Endothelial cell of umbilical vein (primary cell): Measurements from ENCODE around the gene KIF22.

Experiments
- EZH2 ChIP-seq: IDR thresholded peaks from 2 replicates; pipeline ENCODE4 v1.6.1; 2012; ENCODE audit warnings: borderline replicate concordance, low read depth, mild to moderate bottlenecking, moderate library complexity, low read length, inconsistent platforms; ENCODE audit not compliant: severe bottlenecking
- MYC ChIP-seq: IDR thresholded peaks from one replicate; pipeline ENCODE4 v1.6.1; 2011; ENCODE audit warnings: mild to moderate bottlenecking, low read depth, low read length
- TF ChIP-seq, protein P1 (sequence below), 2 donors: IDR thresholded peaks; 1 replicate in 1 of 2; 2 replicates in 1 of 2; pipeline ENCODE4 v1.5.1; 2011; ENCODE audit warnings: low read length in 2 of 2, mild to moderate bottlenecking in 2 of 2, moderate library complexity in 2 of 2, control low read depth in 1 of 2, inconsistent platforms in 1 of 2, low read depth in 1 of 2; ENCODE audit not compliant: insufficient read depth in 1 of 2; ENCODE audit errors: extremely low read depth in 1 of 2
- TF ChIP-seq, protein P2 (sequence below): IDR thresholded peaks from 2 replicates; pipeline ENCODE4 v1.6.1; 2011; ENCODE audit not compliant: insufficient read depth, insufficient read length

DNA sequence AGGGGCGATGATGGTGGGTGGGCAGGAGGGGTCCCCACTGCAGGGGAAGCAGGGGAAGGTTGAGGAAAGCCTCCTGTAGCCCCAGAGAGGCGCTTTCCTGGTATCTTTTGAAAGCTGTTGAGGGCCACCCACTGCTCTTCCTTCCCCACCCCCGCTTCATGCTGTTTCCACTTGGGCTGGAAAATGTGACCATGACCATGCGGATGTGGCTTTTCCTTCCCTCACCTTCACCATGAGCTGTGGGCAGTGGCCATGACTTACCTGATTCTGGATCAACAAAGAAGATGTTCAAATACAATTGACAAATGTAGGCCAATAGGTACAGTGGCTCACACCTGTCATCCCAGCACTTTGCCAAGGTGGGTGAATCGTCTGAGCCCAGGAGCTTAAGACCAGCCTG, 43.5 kb downstream of the KIF22 start:
- TF ChIP-seq, protein P1, sequence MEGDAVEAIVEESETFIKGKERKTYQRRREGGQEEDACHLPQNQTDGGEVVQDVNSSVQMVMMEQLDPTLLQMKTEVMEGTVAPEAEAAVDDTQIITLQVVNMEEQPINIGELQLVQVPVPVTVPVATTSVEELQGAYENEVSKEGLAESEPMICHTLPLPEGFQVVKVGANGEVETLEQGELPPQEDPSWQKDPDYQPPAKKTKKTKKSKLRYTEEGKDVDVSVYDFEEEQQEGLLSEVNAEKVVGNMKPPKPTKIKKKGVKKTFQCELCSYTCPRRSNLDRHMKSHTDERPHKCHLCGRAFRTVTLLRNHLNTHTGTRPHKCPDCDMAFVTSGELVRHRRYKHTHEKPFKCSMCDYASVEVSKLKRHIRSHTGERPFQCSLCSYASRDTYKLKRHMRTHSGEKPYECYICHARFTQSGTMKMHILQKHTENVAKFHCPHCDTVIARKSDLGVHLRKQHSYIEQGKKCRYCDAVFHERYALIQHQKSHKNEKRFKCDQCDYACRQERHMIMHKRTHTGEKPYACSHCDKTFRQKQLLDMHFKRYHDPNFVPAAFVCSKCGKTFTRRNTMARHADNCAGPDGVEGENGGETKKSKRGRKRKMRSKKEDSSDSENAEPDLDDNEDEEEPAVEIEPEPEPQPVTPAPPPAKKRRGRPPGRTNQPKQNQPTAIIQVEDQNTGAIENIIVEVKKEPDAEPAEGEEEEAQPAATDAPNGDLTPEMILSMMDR (IDR thresholded peaks at IDR 0.05; ENCODE audit: extremely low read depth in 1 of 2, insufficient read depth in 1 of 2, low read depth in 1 of 2, low read length in 2 of 2): no peak
- TF ChIP-seq MYC (no peak), EZH2 (no peak)
- TF ChIP-seq, protein P2, sequence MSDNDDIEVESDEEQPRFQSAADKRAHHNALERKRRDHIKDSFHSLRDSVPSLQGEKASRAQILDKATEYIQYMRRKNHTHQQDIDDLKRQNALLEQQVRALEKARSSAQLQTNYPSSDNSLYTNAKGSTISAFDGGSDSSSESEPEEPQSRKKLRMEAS: no peak
